ENCODE data around the gene NF2.

Gene NF2

DNA sequence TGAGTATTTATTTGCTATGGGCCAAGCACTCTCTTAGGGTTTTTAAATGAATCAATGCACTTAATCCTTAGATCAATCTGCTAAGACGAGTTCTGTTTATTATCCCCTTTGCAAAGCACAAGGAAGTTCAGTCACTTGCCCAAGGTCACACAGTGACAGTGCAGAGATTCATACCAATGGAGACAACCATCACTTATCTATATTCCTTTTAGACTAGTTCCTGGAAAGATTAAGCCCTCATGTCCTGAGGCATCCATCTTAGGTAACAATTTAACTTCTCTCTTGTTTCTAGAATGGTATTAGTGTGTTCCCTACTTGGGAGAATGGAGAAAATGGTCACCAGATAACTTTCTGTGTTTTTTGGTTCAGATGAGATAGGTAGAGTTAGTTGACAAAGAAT is 28.3 kb downstream of the NF2 start:
- no peak for DNase-seq (ENCODE audit: low spot score)

DNA sequence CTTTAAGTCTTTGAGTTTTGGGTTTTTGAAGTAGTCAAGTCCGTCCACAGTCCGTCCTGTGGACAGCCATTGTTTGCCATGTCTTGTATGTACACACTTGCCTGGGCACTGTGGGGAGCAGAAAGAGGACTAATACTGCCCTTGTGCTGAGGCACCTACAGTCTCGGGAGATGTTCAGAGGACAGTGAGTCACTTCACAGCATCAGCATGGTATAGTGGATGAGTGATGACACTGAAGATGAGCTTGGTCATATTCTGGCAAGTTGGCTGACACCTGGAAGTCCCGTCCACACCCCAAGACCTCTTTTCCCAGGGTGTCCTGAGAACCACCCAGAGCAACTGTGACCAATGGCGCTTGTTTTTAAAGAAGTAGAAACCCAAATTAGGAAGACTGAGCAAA is 29.2 kb downstream of the NF2 start:
- DNase-seq (ENCODE audit: low spot score): no peak

DNA sequence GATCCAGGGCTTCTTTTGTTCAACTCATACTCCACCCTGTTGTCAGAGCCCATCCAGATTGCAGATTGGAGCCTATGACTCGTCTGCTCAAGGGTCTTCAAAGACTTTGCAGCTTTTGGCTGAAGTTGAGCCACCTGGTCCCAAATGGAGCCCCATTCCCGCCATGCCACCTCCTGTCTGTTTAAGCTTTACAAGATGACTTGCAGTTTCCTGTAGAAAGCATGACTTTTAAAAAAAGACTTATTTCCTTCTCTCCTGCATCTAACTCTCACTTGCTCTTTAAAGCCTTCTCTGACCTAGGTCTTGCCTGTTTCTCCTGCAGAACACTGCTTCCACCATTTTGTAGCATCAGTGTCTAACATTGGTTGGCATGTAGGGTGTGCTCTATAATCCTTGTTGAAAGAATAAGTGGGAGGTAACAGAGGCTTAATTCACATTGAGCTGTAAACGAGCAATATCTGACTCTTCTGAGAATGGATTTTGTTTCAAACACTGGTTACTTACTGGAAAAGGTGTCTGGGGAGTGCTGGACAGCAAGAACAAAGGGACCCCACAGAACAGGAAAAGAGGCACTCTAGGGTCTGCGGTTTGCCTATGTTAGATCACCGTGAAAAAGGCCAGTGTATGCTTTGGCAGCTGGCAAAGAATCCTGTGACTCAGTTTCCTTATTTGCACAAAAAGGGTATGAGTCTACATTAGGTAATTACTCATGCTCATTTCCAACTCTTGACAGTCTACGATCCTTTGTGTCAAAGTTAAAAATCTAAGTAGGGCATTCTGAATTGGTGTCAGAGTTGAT is 30.3 kb downstream of the NF2 start:
- no peak for DNase-seq (ENCODE audit: low spot score)

DNA sequence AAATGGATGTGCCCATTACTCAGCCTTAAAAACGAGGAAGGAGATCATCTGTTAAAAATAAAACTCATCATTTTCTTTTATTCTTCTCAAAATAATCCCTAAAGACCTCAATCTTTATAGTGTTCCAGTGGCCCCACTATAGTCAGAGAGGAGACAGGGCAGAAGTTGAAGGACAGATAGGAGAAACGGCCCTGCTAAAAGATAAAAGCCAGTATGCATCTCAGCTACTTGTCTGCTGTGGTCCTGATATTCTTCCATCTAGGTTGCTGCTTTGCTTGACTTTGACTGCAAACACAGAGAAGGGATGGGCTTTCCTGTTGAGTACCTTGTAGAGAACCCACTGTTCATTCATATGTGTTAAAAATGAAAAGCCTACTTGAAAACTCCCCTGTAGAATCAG is 31.4 kb downstream of the NF2 start:
- no peak for DNase-seq (ENCODE audit: low spot score)

DNA sequence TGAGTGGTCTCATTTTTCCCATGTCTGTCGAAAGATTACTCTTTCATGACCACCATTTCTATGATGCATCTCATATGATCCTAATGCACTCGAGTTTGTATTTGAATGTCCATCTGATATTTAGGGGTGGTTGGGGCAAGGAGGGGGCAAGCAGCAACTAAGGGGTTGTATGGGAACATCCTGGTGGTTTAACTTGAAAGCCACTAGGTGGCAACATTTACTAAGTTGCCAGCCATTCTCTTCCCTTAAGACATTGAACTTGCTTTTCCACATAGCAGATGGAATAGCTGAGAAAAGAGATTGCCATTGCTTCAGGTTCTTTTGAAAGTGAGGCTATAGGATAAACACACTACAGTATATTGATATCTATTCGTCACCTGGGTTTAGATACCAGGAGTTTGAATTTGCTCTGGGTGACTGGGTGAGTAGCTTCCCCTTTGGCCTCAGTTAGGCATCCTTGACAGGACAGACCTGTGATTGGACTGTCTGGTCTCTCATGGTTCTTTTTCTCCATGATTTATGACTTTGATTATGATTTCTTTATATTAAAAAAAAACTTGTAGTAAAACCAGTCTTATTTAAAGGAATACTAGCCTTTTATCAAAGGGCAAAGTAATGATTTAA is 32.4 kb downstream of the NF2 start:
- DNase-seq (ENCODE audit: low spot score): no peak

DNA sequence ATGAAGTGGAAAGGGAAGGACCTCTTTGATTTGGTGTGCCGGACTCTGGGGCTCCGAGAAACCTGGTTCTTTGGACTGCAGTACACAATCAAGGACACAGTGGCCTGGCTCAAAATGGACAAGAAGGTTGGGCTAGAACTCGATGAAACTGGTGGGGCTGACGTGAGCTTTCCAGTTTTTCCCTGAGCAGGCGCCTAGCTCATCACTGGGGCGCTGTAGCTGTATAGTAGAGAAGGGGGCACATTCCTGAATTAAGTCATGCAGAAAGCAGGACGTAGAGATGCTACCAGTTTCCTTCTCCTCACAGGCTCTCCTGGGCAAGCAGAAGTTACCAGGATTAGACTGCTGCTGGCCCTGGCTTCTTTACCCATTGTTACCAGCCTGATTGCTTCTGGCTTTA is 33.3 kb downstream of the NF2 start:
- DNase-seq (ENCODE audit: low spot score): no peak

DNA sequence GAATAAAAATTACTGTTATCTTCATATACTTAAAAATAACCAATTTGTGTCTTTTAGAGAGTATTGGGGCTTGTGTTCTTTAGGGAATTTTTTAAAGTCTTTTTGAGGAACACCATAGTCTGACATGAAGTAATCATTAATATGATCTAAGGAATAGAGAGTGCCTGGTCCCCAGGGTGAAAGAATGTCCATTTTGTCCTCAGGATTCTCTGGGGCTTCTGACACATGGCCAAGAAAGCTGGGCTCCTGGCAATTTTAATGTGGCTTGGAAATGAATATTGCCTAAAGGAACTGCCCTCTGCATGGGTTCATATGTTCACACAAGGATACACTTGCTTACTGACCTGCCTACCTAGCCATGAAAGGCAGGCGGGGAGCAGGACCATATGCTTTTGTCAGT is 33.7 kb downstream of the NF2 start:
- no peak for DNase-seq (ENCODE audit: low spot score)

DNA sequence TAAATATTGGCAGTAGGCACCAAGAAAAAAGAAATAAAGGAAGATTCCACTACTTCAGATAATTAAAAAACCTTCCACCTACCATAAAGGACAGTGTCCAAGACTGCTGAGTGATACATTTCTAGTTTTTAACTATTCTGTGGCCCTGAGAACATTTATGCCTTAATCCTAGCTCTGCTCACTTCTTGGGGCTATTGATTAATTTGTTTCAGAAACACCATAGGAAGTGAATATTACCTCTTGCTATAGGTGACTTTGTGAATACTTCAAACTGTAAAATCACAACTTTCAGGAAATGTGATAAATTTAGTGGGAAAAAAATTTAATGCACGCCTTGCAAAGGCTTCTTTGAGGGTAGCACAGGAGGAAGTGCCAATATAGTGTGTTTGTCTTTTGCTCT is 35.2 kb downstream of the NF2 start:
- DNase-seq (ENCODE audit: low spot score): no peak

DNA sequence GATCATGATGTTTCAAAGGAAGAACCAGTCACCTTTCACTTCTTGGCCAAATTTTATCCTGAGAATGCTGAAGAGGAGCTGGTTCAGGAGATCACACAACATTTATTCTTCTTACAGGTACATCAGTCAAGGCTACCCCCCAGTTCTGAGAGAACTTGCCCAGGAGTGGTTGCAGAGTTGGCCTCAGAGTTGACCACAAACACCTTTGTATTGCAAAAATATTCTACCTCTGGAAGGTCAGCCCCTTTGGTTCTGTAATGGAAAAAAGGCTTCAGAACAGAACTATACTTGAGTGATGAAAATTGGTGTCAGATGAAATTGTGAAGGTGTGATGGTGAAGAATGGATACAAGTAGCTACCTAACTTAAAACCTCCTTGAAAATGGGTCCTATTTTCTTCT is 35.7 kb downstream of the NF2 start:
- DNase-seq (ENCODE audit: low spot score): no peak

DNA sequence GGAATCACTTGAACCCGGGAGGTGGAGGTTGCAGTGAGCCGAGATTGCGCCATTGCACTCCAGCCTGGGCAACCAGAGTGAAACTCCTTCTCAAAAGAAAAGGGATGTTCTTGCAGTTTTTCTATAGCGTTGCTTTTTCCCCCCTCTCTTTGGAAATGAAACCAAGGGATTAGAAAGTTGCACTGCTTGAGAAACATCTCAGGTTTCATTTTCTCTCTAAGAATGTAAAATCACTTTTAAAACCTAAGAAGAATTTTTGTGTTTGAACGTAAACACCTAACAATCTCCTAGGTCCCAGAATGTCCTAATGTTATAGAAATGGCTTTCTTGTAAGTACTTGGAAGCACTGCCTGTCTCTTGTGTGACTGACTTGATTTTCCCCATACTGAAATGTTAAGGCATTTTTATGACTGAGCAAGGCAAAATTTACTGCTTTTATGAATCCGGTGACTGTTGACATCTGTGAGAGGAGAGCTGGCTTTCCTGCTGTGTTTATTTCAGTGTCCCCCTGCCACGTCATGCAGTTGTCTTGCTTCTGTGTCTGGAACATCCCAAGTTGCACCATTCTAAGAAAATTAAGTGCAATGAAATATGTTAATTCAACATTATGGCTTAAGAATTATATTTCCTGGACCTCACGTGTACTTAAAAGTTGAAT is 37.7 kb downstream of the NF2 start:
- DNase-seq (ENCODE audit: low spot score): no peak

DNA sequence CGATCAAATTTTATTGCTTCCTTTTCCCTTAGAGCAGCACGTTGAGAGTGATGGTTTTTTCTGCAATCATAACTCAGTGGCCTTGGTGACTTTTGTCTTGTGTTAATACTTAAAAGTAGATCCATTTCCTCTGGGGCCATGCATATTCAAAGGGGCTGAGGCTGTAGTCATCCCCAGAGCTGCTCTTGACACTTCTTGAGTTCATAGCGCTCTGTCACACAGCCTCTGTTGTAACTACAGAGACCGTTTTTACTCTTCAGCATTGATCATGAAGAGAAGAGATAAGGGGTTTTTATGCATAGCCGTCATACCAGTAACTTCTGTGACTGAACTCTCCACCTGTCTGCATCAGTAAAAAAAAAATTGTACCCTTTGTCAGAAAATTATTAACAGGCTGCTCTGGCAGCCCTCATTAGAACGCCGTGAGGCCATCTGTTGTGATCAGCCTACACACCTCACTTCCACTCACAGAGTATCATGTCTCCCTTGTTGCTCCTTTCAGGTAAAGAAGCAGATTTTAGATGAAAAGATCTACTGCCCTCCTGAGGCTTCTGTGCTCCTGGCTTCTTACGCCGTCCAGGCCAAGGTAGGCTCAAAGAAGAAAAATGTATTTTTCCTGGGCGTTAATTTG is 38.4 kb downstream of the NF2 start:
- DNase-seq (ENCODE audit: low spot score): no peak

DNA sequence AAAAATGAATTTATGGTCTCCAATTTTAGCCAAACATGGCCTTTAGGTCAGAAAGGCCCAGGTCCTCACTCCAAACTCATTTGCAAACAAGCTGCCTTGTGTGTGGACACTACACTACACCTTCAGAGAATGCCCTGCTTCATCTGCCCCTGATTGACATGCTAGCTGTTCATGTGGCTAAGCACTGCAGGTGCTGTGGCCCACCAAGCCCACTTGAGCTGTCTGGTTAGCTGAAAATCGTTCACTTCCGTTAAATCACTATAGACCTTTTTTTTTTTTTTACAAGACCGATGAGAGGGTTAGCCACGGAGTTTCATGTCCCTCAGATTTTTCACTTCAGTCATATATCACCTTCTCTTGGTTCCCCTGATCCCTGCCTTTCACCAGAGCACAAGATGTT is 39.3 kb downstream of the NF2 start:
- DNase-seq (ENCODE audit: low spot score): no peak

DNA sequence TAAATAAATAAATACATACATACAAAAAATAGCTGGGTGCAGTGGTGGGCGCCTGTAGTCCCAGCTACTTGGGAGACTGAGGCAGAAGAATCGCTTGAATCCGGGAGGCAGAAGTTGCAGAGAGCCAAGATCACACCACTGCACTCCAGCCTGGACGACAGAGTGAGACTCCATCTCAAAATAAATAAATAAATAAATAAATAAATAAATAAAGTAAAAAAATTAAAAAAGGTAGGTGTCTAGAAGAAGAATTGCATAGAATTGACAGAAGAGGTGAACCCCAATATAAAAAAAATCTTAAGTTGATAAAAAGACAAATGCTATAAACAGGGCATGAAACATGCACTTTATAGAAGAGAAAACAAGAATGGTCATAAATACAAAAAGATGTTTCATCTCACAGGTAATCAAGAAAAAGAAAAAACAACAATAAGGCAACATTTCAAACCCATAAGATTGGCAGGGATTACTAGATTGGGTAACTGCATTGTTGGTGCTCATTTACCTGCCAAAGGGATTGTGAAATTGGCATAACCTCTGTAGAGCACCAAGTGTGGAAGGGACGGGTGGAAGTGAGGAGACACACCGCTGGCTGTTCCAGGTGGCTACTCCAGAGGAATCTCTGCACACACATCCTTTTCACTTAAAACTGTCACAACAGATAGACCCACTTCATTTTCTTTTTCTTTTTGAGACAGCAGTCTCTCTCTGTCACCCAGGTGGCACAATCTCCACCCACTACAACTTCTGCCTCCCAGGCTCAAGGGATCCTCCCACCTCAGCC is 44.7 kb downstream of the NF2 start:
- no peak for DNase-seq (ENCODE audit: low spot score)

DNA sequence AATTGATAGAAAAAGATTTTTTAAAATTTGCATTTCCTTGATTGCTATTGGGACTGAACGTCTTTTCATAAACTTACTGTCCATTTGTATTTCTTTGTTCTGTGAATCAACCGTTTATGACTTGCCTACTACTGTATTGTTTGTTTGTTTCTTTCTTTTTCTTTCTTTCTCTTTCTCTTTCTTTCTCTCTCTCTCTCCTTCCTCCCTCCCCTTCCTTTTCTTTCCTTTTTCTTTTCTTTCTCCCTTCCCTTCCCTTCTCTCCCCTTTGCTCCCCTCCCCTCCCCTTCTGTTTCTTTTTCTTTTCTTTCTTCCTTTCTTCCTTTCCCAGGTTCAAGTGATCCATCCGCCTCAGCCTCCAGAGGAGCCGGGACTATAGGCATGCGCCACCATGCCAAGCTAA is 46.9 kb downstream of the NF2 start:
- DNase-seq (ENCODE audit: low spot score): no peak

DNA sequence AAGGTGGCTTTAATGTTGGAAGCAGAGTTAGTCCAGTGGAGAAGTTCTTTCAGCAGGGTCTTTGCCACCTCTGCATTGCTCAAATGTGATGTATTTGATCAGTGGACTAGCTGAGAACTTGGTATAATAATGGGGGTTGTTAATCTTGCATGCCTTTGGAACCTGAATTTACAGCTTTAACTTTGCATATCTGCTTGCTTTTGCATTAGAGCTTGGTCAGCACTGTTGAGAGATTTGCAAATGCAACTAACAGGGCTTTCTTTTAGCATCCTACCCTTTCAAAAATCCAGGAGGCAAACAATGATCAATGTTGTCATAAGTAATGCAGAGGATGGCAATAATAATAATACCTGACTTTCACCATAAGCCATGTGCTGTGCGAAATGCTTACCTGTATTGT is 48.2 kb downstream of the NF2 start:
- no peak for DNase-seq (ENCODE audit: low spot score)

DNA sequence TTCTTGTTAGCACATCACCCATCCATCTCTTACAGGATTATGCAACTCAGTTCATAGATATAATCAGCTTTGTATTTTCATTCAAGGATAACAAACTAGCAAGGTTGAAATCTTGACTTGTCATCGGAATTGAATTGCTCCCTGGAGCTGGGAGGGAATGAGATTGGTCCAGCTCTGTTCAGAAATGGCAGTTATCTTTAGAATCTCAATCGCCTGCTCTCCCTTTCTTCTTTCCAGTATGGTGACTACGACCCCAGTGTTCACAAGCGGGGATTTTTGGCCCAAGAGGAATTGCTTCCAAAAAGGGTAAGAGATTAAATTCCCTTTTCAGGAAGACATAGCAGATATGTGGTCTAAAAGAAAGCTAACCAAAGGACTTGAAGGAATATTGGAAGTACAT is 51.0 kb downstream of the NF2 start:
- no peak for DNase-seq (ENCODE audit: low spot score)

DNA sequence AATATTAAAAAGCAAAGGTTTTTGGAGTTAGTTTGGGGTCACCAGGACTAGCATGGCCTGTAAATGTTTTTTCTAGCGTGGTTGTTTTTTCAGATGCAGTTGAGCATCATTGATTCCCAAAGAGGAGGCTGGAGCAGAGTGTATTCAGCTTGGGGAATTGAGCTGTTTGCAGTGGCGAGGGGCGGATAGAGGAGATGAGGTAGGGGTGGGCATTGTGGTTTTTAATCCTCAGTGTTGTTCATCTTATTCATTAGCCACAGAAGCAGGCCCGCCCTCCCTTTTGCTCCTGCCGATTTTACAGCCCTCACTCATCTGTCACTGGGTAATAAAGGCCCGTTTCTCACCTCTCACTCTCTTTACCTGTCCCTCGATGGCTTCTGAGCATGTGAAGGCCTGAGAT is 51.4 kb downstream of the NF2 start:
- DNase-seq (ENCODE audit: low spot score): no peak

DNA sequence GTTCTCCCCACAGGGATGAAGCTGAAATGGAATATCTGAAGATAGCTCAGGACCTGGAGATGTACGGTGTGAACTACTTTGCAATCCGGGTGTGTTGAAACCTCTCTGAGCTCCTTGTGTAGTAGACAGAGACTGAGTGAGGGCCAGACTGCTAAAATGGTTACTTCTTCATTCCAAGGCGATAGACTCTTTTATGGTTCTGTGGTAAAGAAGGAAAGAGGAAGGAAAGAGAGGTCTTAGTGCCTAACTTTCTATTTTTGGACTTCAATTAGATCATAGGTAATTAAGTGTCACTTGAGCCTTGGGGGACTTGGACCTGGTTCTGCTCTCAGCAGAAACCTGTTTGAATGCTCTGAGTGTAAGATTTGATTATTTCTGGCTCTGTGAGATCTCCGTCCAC is 54.7 kb downstream of the NF2 start:
- DNase-seq (ENCODE audit: low spot score): no peak

DNA sequence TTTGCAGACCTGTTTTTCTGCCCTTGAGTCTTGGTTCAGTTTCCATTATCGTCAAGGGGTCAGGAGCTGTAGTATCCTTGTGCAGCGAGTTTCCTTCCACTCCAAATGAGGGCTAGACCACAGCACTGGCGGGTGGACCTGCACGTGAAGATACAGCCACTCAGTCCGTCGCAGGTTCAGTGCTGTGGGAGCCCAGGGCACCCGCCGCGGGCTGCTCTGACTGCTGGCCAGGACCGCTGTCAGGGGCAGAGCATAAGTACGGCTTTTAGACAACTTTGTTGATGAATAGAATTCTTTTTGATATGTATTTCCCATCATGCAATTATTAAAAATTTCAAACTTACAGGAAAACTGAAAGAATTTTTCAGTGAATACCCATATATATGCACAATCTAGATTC is 56.6 kb downstream of the NF2 start:
- DNase-seq (ENCODE audit: low spot score): no peak

DNA sequence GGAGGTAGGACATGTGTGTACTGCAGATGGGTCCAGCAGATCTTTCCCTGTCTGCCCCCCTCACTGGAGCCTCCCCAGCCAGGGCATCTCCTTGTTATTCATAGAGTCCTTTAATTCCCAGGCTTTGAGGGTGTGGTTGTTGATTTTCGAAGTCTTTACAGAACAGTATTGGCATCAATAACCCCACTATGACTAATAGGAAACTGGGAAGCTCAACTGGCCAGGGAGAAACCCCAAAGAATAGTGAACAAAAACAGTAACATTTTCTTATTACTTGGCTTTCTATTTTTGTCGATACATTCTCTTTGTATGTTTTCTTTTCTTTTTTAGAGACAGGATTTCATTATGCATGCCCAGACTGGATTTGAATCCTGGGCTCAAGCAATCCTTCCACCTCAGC is 57.9 kb downstream of the NF2 start:
- no peak for DNase-seq (ENCODE audit: low spot score)

DNA sequence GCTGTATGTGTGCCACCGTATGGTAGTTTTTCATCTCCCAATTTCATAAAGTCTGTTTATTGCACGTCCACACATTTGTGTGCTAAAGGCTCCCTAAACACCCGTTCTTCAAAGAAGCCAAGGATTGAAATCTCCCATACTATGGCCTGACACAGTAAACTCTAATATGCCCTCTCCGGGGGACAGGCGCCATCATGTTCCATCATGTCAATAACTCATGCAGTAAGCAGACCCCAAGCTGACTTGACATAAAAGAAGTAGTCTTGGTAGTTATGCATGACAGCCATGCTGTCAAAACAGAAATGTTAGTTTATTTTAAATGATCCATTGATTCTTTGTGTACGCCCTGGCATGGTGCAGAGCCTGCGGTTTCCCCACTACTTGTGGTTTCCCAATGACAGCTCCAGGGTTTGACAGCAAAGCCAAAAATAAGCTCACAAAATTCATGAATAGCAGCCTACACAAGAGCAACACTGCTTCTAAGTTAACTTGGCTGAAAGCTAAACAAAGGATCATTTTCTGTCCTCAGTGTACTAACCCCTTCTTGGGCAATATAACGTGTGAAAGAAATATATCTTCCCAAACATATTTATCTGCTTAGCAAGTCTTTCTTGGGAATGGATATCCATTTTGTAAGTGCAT is 59.9 kb downstream of the NF2 start:
- DNase-seq (ENCODE audit: low spot score): no peak

DNA sequence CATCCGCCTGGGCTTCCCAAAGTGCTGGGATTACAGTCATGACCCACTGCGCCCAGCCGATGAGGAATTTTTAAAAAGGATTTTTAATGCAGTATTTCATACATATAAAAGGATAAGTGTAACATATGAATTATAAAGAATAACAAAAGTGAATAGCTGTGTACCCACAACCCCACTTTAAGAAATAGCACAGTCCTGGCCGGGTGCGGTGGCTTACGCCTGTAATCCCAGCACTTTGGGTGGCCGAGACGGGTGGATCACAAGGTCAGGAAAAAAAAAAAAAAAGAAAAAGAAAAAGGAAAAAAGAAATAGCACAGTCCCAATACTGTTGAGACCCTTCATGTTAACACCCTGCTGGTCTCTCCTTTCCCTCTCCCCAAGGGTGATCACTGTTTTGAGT is 62.1 kb downstream of the NF2 start:
- no peak for DNase-seq (ENCODE audit: low spot score)

All from left forelimb (tissue), 1 donor.